ENCODE results near the gene OR8S1. TPM values are rescaled to one million over a fixed set of nuclear protein-coding genes. Genes with fewer than 3 reads are reported as not detected.
"Not testable (repeated sequence)": the region's sequence is repeated elsewhere in the genome, so short reads cannot be mapped to it uniquely, and the experiment has no call there.

Gene OR8S1, protein sequence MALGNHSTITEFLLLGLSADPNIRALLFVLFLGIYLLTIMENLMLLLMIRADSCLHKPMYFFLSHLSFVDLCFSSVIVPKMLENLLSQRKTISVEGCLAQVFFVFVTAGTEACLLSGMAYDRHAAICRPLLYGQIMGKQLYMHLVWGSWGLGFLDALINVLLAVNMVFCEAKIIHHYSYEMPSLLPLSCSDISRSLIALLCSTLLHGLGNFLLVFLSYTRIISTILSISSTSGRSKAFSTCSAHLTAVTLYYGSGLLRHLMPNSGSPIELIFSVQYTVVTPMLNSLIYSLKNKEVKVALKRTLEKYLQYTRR
- total RNA-seq, result not detected

DNA sequence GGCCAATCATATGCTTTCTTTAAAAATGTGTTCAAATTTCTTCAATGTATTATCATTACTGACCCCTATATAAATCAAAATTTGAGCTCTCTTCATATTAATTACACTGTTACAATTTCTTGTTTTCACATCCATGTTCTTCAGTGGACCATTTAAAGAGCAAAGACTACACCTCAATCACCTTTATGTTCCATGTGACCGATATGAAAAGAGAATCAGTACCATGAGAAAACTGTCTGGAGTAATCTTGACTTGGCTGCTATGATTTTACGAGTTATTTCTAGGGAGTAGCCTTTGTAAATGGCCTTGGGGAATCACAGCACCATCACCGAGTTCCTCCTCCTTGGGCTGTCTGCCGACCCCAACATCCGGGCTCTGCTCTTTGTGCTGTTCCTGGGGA lies at the start of gene OR8S1:
Gene OR8S1, plus strand, starts transcription at position 301 of the 400 bp plus-strand sequence. Its CDS starts 0 bp downstream, at position 301.
- ChIA-PET POLR2A (no interaction called here), CTCF (interaction anchor here (0.7 kb wide), 1 partner anchor 53 kb away, joined by 3 read pairs; no protein-coding TSS in a partner anchor)

DNA sequence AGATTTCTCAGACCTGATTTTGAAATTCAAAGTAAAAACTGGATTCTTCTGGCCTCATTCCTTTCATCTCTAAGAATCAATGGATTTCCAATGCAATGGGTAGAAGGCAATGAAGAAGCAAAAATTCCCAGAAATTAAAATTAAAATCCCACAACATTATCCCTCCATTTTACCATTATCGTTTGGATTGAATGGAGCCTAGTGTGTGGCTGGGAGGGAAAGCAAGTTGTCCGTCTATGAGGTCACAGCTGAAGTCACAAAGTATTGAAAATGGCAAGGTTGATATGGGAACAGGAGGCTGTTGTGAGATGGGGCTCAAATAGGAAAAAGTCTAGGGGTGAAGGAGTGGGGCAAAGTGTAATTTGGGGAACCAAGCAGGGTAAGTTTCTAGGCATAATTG lies 43.2 kb upstream of the OR8S1 start, which contains the start of gene C12orf54:
Gene C12orf54, plus strand, starts transcription at position 301 of the 400 bp plus-strand sequence. CDS start 799 bp downstream, outside the sequence.
- CTCF ChIA-PET, result no interaction called here
- POLR2A ChIA-PET, result no interaction called here

DNA sequence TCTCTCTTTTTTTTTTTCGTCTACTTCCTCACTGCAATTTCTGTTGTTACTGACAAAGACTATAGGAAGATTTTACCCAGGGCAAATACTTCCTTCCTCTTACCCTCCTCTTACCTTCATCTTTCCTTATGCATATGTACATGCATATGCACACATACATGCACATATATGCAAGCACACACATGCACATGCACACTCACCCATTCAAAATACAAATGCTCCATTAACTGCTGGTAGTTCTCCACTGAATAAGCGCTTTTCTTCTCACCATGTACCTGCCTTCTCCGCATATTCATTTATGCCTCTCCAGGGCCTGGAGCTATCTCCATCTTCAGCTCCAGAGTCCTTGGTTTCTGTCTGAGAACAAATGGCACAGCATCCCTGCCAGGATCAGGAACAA lies 42.5 kb upstream of the OR8S1 start:
- CTCF ChIA-PET, result no interaction called here

DNA sequence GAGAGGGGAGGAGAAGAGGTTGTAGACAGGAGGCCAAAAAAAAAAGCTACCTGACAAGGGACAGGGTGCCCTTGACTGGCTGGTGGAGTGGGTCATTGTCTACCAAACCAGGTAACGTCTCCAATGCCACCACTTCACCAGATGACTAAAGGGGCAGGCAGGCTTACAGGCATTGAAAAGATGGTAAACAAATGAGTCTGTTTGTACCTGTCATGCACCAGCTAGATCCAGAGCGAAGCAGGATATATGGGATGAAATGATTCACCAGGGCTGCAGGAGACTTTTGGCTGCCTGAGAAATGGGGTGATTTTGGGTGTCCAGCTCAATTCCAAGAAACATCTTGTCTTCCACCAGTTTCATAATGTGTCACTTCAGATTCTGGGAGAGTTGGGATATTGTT lies 39.2 kb upstream of the OR8S1 start:
- ChIA-PET CTCF (interaction anchor here (0.8 kb wide), 1 partner anchor 76 kb away, joined by 3 read pairs; no protein-coding TSS in a partner anchor), POLR2A (no interaction called here)

More for the DNA sequence above, 42.5 kb upstream of the OR8S1 start:
- POLR2A ChIA-PET, result no interaction called here

DNA sequence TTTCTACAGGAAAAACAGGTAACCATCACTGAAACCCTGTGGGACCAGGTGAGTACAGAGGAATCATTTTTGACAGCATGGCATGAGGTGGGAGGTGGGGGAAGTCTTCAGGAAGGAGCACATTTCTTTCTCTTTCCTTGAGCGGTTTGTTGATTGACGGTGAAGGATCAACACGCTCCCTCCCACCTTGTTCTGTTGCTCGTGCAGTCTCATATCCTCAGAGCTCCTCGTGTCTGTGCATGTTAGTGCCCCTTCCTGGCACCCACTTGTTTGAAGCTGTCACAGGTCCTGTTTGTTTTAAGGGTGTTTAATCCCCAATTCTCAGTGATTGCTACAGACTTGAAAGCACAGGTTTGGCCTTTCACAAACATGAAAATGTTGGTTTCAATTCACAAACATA lies 38.8 kb upstream of the OR8S1 start:
- ChIA-PET CTCF (interaction anchor here (0.8 kb wide), 1 partner anchor 76 kb away, joined by 3 read pairs; no protein-coding TSS in a partner anchor), POLR2A (no interaction called here)

DNA sequence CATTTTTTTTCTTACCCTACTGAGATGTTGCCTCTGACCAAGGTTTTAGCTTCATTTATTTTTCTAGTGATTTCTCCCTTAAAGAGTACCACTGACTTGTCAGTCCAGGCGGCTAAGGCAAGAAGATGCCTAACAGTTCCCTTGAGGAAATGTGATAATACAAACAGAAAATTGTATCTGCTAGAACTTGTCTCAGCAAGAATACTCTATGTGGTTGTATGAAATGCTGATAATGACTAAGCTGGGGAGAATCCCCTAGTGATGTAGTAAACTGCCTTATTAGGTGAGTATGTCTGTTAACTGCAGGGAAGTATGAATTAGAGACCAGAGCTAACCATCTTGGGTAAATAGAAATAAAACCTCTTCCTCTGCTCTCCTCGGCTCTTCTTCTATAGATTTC lies 36.4 kb upstream of the OR8S1 start:
- CTCF ChIA-PET, result no interaction called here
- POLR2A ChIA-PET, result no interaction called here

DNA sequence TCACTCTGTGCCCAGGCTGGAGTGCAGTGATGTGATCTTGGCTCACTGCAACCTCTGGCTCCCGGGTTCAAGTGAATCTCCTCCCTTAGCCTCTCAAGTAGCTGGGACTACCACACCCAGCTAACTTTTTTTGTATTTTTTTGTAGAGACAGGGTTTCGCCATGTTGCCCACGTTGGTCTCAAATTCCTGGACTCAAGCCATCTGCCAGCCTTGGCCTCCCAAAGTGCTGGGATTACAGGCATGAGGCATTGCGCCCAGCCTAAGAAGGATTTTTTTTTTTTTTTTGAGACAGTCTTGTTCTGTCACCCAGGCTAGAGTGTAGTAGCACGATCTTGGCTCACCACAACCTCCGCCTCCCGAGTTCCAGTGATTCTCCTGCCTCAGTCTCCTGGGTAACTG lies 36.0 kb upstream of the OR8S1 start:
- CTCF ChIA-PET, POLR2A ChIA-PET: not testable (repeated sequence)

DNA sequence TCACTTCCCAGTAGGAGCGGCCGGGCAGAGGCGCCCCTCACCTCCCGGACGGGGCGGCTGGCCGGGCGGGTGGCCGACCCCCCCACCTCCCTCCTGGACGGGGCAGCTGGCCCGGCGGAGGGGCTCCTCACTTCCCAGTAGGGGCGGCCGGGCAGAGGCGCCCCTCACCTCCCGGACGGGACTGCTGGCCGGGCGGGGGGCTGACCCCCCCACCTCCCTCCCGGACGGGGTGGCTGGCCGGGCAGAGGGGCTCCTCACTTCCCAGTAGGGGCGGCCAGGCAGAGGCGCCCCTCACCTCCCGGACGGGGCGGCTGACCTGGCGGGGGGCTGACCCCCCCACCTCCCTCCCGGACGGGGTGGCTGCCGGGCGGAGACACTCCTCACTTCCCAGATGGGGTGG lies 25.2 kb upstream of the OR8S1 start:
- POLR2A ChIA-PET, CTCF ChIA-PET: not testable (repeated sequence)

DNA sequence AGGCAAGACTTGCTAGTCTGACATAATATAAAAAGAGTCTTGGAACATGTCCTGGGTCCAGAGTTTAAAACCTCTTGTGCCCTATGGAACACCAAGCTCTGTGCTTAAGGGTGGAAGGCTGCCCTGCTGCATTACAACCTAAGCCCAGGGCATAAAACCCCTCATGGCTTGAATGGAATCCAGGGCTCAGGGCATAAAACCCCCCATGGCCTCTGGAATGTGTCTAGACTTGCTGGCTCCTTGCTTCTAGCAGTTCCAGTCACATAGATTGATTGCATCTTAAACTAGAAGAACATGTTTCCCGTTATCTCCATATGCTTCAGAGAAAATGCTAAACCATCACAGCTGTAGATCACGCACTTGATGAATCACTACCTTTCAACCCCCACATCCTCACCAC lies 18.6 kb upstream of the OR8S1 start:
- CTCF ChIA-PET, POLR2A ChIA-PET: not testable (repeated sequence)

DNA sequence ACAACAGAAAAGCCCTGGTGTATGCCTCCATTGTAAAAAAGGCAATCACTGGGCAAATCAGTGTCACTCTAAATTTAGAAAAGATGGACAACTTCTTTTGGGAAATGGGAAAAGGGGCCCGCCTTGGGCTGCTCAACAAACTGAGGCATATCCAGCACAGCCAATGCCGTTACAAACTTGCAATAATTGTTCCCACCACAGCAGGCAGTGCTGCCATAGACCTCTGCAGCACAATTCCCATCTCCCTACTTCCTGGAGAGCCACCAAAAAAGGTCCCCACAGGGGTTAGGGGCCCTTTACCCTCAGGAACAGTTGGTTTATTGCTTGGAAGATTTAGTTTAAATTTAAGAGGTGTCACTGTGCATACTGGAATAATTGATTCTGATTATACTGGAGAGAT lies 16.4 kb upstream of the OR8S1 start:
- ChIA-PET CTCF (no interaction called here), POLR2A (no interaction called here)

DNA sequence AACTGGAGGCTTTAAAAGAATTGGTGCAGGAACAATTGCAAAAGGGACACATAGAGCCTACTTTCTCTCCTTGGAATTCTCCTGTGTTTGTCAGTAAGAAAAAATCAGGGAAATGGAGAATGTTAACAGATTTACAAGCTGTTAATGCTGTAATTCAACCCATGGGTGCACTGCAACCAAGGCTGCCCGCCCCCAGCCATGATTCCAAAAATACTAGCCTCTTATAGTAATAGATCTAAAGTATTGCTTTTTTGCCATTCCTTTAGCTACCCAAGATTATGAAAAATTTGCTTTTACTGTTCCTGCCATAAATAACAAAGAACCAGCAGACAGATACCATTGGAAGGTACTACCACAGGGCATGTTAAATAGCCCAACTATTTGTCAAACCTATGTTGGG lies 15.3 kb upstream of the OR8S1 start:
- POLR2A ChIA-PET, result no interaction called here
- CTCF ChIA-PET, result no interaction called here

DNA sequence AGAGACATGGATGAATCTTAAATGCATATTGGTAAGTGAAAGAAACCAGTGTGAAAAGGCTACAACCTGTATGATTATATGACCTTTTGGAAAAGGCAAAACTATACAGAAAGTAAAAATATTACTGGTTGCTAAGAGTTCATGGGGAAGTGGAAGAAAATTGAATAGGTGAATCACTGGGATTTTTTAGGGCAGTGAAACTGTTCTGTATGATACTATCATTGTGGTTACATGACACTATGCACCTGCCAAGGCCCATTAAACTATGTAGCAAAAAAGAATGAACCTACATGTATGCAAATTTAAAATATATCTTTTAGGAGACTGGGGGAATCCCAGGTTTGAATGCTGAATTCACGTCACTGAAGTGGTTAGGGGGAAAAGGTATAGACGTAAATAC lies 12.6 kb upstream of the OR8S1 start:
- ChIA-PET POLR2A (no interaction called here), CTCF (interaction anchor here (1.8 kb wide), 1 partner anchor 29 kb away, joined by 4 read pairs; no protein-coding TSS in a partner anchor)

DNA sequence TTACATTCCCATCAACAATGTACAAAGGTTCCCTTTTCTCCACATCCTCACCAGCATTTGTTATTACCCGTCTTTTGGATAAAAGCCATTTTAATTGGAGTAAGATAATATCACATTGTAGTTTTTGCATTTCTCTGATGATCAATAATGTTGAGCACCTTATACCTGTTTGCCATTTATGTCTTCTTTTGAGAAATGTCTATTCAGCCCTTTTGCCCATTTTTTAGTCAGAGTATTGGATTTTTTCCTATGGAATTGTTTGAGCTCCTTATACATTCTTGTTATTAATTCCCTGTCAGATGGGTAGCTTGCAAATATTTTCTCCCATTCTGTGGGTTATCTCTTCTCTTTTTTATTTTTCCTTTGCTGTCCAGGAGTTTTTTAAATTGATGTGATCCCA lies 10.7 kb upstream of the OR8S1 start:
- ChIA-PET CTCF (no interaction called here), POLR2A (no interaction called here)

DNA sequence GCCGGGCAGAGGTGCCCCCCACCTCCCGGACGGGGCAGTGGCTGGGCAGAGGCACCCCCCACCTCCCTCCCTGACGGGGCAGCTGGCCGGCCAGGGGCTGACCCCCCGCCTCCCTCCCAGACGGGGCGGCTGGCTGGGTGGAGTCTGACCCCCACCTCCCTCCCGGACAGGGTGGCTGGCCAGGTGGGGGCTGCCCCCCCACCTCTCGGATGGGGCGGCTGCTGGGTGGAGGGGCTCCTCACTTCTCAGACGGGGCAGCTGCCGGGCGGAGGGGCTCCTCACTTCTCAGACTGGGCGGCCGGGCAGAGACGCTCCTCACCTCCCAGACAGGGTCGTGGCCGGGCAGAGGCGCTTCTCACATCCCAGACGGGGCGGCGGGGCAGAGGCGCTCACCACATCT lies 5.1 kb upstream of the OR8S1 start:
- CTCF ChIA-PET, POLR2A ChIA-PET: not testable (repeated sequence)

DNA sequence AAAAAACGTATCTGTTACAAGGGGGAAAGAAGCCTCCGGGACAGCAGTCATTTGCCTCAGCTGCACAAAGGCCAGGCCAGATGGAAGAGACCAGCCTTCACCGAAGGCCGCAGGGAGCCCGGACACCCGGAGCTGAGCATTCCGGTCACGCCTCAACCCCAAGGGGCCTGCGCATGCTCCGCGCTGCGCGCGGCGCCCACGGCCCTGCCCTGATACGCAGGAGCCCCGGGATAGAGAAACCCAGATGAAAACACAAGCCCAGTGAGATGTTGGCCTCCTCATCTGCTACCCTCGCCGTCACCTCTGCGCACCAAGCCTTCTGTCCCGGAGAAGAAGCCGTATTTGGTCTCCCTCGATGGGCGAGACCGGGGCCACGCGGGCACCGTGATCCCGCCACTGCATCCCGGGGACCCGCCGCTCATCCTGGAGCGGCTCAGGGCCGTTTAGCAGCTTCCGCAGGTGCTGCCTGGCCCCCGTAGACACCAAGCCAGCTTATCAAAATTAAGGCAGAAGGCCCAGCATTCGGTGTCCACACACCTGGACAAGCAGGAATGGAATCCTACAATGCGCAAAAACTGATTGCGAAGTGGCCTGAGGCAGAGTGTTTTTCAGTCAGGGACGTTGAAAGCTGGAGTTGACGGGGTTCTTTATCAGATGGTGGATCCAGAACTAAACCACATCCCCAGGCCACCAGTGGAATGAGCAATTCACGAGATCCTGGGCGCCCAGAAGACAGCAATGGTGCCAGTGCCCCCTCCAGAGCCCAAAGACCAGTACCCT lies 2.6 kb downstream of the OR8S1 start:
- ChIA-PET POLR2A (no interaction called here), CTCF (no interaction called here)

DNA sequence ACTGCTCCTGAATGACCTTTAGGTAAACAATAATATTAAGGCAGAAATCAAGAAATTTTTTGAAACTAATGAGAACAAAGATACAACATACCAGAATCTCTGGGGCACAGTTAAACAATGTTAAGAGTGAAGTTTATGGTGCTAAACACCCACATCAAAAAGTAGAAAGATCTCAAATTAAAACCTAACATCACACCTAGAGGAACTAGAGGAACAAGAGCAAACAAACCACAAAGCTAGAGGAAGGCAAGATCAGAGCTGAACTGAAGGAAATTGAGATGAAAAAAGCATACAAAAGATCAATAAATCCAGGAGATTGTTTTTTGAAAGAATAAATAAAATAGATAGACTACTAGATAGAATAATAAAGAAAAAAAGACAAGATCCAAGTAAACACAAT lies 7.2 kb downstream of the OR8S1 start:
- POLR2A ChIA-PET, result no interaction called here
- CTCF ChIA-PET, result no interaction called here

DNA sequence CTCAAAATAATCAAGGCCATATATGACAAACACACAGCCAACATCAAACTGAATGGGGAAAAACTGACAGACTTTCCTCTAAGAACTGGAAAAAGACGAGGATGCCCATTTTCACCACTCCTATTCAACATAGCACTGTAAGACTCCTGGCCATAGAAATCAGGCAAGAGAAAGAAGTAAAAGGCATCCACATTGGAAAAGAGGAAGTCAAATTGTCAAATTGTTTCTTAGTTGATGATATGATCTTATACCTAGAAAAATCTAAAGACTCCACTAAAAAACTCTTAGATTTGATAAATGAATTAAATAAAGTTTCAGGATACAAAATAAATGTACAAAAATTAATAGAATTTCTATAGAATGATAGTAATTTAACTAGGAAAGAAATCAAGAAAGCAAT lies 11.2 kb downstream of the OR8S1 start:
- POLR2A ChIA-PET, result no interaction called here
- CTCF ChIA-PET, result no interaction called here

DNA sequence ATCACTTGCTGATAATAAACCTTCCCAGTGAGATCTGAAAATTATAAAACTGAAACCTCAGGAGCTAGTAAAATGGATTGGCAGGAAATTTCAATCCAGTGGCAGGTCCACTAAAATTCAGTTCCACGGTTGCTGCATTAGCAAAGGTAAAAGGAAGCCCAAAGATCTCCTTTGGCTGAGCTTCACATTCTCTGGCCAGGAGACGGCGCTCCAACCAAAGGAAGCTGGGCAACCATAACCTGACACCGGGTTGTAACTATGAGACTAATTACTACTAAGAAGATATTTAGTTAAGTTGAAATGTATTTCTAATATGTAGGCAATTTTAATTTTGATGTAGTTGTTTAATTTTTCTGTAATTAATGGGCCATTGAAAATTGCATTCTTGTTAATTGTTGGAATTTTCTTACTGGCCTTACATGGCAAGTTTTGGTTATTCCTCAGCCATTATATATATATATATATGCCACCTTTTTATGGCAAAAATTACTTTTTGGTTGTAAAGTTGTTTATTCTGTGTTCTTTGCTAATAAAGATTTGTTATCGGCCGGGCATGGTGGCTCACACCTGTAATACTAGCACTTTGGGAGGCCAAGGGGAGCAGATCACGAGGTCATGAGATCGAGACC lies 17.0 kb downstream of the OR8S1 start:
- ChIA-PET CTCF (interaction anchor here (0.7 to 4.3 kb wide), 8 partner anchors 31 to 253 kb away, joined by 3 to 30 read pairs (median 3); no protein-coding TSS in a partner anchor), POLR2A (no interaction called here)

DNA sequence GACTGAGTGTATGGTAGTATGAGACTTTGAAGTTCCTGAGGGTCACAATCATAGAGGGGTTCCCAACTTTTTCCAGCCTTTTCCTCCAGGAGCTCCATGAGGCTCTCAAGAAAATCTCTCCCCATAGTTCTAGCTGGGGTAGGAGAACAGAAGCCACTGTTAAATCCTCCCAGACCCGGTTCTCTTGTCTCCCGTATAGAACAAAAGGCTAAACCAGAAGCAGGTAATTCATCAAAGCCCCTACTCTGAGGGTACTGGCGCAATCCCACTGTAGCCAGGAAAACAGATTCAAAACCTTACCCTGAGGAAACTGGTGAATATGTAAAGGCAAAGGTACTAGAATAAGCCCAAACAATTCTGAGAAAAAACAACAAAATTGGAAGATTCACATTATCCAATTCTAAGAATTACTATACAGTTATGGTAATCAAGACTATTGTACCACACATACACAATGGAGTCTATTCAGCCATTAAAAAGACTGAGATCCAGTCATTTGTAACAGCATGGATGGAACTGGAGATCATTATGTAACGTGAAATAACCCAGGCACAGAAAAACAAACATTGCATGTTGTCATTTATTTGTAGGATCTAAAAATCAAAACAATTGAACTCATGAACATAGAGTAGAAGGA lies 20.5 kb downstream of the OR8S1 start:
- CTCF ChIA-PET, result interaction anchor here (1.0 kb wide), 1 partner anchor 72 kb away, joined by 4 read pairs; no protein-coding TSS in a partner anchor
- POLR2A ChIA-PET, result no interaction called here

DNA sequence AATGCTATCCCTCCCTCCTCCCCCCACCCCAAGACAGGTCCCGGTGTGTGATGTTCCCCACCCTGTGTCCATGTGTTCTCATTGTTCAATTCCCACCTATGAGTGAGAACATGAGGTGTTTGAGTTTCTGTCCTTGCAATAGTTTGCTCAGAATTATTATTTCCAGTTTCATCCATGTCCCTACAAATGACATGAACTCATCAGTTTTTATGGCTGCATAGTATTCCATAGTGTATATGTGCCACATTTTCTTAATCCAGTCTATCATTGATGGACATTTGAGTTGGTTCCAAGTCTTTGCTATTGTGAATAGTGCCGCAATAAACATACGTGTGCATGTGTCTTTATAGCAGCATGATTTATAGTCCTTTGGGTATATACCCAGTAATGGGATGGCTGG lies 21.6 kb downstream of the OR8S1 start:
- CTCF ChIA-PET, POLR2A ChIA-PET: not testable (repeated sequence)
